HT-29 (cell line): Measurements from ENCODE around the gene TMCO2. TPM values are rescaled to one million over a fixed set of nuclear protein-coding genes. Genes with fewer than 3 reads are reported as not detected.
A peak's percentile ranks its signal among the peaks of the same experiment; 100 is the strongest.

Experiments
- DNase-seq: peaks from one replicate; pipeline ENCODE4 v3.0.0-alpha.2; 2015; ENCODE audit warnings: low spot score
- total RNA-seq: library from RNA; depleted of rRNA; stranded (reverse); fragments of >200 nt; shearing (Covaris generic); gene quantifications from 2 replicates; pipeline ENCODE4 v1.2.3, GENCODE V29; 2014

TMCO2 gene
- total RNA-seq, 1 experiment from 2014 or later = not detected

DNA sequence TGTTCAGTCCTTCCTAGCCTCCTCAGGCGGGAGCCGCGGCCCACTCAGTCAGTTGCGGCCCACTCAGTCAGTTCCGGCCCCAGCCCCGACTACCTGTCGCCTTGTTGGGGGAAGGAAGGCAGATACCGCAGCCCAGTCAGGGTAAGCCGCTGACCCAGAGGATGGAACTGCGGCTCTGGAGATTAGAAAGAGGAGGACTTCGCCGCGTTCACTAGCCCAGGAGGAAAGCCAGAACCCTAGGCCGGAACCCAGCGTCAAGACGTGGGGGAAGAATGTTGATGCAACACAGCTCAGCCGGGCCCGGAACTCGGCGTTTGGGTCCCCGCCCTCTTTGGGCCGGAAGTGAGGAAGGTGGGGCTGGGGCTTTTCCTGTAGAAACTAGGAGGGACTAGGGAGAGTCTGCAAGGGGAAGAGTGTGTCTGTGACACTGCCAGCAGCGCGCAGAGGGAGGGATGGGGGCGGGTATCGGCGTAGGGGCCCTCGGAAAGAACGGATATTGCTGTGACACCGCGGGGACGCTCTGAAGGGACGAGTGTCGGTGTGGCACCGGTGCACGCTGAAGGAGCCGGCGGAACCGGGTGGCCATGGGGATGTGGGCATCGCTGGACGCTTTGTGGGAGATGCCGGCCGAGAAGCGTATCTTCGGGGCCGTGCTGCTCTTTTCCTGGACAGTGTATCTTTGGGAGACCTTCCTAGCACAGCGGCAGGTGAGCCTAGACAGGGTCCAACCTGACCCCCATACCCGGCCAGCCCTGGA lies 10.1 kb downstream of the TMCO2 start, which contains the start of gene ZMPSTE24:
ZMPSTE24 (plus strand) TSS at position 549 of the 757 bp plus-strand sequence; CDS start at position 585, 36 bp downstream.
- peak; percentile 96 for DNase-seq

DNA sequence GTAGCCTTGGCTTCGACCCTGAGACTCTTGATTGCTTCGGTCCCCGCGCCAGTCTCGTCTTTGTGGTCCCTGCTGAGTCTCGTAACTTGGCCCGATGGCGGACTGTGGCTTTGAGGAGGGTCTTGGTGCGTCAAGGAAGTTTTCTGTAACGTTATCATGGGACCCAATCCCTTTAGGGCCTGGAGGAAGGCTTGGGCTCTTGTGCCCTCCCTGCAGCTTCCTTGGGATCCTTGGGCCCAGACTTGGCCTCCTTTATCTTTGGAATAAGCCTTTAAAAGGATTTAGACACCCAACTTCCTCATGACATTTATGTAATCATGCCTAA lies 10.7 kb downstream of the TMCO2 start:
- DNase-seq = no peak

DNA sequence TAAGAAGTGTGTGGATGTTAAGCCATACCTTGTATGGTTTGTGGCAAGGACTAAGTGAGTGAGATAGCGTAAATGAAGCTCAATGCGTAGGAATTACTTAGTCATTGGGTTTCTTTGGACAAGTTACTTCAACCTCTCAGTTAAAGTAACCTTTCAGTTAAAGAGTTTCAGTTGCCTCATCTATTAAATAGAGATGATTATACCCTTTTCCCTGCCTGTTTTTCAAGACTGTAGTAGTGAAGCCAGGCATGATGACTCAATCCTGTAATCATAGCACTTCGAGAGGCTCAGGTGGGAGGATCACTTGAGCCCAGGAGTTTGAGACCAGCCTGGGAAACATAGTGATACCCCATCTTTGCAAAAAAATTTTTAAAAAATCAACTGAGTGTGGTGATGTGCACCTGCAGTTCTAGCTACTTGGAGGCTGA lies 16.6 kb downstream of the TMCO2 start:
- no peak for DNase-seq

DNA sequence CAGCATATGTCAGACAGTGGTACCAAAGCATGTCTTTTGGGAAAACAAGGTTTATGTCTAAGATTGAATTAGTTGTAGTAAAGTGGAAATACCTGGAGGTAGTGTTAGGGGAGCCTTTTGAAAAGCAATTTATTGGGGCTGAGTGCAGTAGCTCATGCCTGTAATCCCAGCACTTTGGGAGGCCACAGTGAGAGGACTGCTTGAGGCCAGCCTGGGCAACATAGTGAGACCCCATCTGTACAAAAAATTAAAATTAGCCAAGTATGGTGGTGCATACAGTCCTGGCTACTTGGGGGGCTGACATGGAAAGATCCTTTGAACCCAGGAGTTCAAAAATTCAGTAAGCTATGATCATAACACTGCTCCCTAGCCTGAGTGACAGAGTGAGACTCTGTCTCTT lies 17.6 kb downstream of the TMCO2 start:
- no peak for DNase-seq

- no peak for DNase-seq
These were observed 18.2 kb downstream of the TMCO2 start for GRCh38 chr1:40265919-40266318.

DNA sequence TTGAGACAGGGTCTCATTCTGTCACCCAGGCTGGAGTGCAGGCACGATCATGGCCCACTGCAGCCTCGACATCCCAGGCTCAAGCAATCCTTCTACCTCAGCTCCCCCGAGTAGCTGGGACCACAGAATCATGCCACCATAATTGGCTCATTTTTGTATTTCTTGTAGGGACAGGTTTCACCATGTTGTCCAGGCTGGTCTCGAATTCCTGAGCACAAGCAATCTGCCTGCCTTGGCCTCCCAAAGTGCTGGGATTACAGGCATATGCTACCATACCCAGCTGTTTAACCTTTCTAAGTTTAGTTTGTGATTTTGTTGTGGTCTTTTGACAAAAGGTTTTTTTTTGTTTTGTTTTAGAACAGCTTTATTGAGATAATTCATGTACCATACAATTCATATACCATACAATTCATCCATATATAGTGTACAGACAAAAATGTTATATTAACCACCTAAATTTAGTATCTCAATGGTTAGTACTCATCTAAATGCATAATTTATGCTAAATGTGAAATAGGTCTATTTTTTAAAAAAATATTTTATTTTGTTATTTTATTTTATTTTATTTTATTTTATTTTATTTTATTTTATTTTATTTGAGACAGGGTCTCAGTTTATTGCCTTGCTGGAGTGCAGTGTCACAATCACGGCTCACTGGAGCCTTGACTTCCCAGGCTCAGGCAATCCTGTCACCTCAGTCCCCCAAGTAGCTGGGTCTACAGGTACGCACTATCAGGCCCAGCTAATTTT lies 19.2 kb downstream of the TMCO2 start:
- no peak for DNase-seq

- DNase-seq = no peak
These were observed 20.0 kb downstream of the TMCO2 start for GRCh38 chr1:40267767-40268187.

DNA sequence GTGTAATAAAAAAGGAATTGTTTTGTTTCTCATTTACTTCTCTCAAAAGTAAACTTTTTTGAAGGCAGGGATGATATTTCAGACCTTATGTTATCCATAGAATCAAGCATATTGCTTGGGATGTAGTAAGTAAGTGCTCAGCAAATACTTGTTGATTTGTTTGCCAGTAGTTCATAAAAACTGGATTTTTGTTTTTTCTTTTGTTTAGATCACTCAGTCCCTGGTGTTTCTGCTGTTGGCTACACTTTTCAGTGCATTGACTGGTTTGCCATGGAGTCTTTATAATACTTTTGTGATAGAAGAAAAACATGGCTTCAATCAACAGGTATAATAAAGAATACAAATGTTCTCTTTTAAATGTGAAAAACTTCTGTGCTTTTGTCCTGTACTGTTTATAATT lies 20.5 kb downstream of the TMCO2 start:
- no peak for DNase-seq

- DNase-seq = no peak
These were observed 22.6 kb downstream of the TMCO2 start for GRCh38 chr1:40270152-40270834.

DNA sequence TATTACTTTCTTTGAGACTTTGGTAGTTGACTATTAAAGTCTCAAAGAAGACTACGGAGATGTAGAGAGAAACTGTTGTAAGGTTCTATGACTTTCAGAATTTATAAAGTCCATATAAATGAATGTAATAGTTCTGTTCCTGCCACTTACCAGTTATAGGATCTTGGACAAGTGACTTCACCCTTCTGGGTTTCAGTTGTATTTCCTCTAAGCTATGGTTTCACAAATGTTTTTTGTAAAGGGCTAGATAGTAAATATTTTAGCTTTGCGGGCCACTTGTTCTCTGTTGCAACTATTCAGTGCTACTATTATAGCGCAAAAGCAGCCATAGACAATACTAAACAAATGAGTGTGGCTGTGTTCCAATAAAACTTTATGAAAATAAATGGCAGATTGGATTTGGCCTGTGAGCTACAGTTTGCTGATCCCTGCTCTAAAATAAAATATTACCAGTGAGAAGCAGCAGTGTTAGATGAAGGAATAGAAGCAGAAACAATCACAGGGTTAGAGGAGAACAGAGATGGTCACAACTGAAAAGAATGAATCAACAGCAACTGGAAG lies 25.0 kb downstream of the TMCO2 start:
- no peak for DNase-seq

DNA sequence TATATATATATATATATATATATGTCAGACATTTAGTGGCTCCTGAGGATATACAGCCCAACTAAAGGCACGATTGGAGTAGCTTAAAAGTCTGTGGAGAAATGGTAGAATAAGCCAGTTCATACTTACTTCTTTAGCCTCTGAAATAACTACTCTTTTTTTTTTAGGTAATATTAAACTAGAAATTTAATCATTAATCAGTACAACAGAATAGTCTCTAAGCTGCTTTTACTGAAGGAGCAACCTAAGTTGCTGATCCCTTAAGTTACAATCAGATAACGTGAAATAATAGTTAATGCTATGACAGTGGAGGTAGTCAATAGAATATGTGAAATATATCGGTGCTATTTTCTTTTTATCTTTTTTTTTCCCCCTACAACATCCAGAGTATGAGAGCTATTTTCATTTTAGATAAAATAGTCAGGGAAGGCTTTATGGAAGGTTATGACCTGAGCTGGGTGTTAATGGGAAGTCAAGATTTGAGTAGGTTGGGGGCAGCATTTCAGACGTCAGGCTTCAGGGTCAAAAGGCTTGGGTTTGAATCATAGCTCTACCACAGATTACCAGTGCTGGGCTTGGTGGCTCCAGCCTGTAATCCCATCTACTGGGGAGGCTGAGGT lies 25.9 kb downstream of the TMCO2 start:
- no peak for DNase-seq

DNA sequence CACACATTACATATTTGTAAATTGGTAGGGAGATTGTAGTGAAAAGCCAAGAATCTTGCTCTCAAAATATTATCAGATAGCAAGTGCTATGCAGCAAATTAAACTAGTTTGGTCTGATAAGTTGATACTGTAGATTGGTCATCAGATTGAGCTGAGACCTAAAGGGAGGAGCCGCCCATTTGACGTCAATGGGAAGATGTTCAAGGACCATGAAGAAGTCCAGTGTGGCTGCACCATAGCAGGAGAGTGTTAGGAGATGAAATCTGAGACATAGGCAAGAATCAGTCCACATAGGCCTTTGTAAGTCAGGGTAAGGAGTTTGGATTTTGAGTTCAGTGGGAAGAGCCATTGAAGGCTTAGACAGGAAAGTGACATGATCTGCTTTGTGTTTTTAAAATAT lies 26.6 kb downstream of the TMCO2 start:
- DNase-seq = no peak

GRCh38 chr1:40276122-40276521 lies 28.4 kb downstream of the TMCO2 start:
- DNase-seq = no peak

DNA sequence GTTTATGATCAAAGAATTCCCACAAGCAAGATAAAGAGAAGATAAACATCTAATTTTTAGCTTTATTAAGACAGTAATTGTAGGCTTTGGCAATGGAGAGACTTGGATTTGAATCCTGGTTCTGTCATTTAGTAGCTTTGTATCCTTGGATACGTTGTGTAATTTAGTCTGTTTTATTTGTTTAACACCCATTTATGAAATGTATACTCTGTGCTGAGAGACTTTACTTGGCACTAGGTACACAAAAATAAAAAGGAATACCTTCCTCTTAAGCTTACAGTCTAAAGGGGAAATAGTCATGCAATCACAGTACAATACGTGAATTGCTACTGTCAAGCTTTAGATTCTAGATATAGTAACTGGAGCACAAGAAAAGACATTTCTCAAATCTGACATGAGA lies 34.1 kb downstream of the TMCO2 start:
- DNase-seq = no peak

GRCh38 chr1:40291293-40291692 lies 43.6 kb downstream of the TMCO2 start:
- no peak for DNase-seq

- DNase-seq = no peak
These were observed 51.9 kb downstream of the TMCO2 start for GRCh38 chr1:40299366-40300248.

DNA sequence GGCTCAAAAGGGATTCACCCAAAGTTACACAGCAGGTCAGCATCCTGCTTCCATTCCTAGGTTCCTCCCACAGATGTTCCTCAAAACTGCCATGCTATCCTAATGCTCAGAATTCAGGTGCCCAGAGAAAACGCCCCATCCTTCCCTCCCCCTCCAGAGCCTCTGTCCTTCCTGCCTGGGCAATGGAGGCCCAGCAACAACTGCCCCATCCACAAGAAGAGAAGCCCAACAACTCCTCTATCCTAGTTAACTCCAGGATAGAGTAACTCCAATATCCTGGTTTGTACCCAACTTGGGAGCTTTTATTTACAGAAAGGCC lies 52.5 kb downstream of the TMCO2 start:
- no peak for DNase-seq

- no peak for DNase-seq
These were observed 52.9 kb downstream of the TMCO2 start for GRCh38 chr1:40300651-40301050.

DNA sequence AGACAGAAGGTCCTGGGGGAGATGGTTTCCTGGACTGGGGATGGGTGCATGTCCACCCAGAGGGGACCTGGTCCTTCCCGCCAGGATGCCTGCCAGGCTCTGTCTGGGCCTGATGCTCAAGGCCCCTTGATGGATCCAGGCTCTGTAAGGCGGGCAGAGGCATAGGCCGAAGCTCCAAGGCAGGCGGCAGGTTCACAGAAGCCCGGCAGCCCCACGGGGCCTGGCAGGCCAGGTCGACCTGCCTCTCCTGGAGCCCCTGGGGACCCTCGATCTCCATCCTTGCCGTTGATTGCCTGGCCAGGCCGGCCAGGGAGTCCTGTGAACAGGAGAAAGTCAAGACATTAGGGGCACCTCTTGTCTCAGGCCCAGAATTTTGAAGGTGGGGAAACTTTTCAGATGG lies 53.3 kb downstream of the TMCO2 start:
- DNase-seq = no peak
